G401 (cell line): ENCODE measurements around the gene TMEM273. TPM values are rescaled to one million over a fixed set of nuclear protein-coding genes. Genes with fewer than 3 reads are reported as not detected.

ENCODE experiments used
- DNase-seq: peaks from one replicate; pipeline ENCODE4 v3.0.0-alpha.2; 2015; ENCODE audit warnings: low spot score
- in situ Hi-C: cut with HindIII; loops from 2 replicates; pipeline ENCODE4 v1.10.0; 2016; ENCODE audit warnings: low sequenced_read_pairs, mixed read lengths
- total RNA-seq: library from RNA; depleted of rRNA; stranded (reverse); fragments of >200 nt; shearing (Covaris generic); gene quantifications from 2 replicates; pipeline ENCODE4 v1.2.3, GENCODE V29; 2014

TMEM273 gene
- total RNA-seq, 1 experiment from 2014 or later, result not detected

GRCh38 chr10:49178489-49179471, 9.4 kb downstream of the TMEM273 start:
- DNase-seq, result no peak
- in situ Hi-C loops, result no loop called here

GRCh38 chr10:49177391-49178355, 10.5 kb downstream of the TMEM273 start:
- no peak for DNase-seq
- in situ Hi-C loops, result no loop called here

- in situ Hi-C loops, result no loop called here
Observed at GRCh38 chr10:49176310-49177268, 11.6 kb downstream of the TMEM273 start.

GRCh38 chr10:49175587-49176309, 12.4 kb downstream of the TMEM273 start:
- in situ Hi-C loops, result no loop called here
- DNase-seq, result no peak

More at GRCh38 chr10:49176310-49177268, 11.6 kb downstream of the TMEM273 start:
- no peak for DNase-seq

GRCh38 chr10:49174926-49175500, 13.2 kb downstream of the TMEM273 start:
- in situ Hi-C loops, result no loop called here
- DNase-seq, result no peak

GRCh38 chr10:49174261-49174925, 13.8 kb downstream of the TMEM273 start:
- in situ Hi-C loops, result no loop called here
- DNase-seq, result no peak

- in situ Hi-C loops, result no loop called here
- DNase-seq, result no peak
Observed at GRCh38 chr10:49173853-49174252, 14.3 kb downstream of the TMEM273 start.

- no peak for DNase-seq
- in situ Hi-C loops, result no loop called here
Observed at GRCh38 chr10:49173201-49173772, 14.9 kb downstream of the TMEM273 start.

- in situ Hi-C loops, result no loop called here
- DNase-seq, result no peak
Observed at GRCh38 chr10:49172777-49173132, 15.4 kb downstream of the TMEM273 start.

- DNase-seq, result no peak
- in situ Hi-C loops, result no loop called here
Observed at GRCh38 chr10:49172061-49172776, 16.0 kb downstream of the TMEM273 start.

- DNase-seq, result no peak
- in situ Hi-C loops, result no loop called here
Observed at GRCh38 chr10:49171326-49172060, 16.7 kb downstream of the TMEM273 start.

- DNase-seq, result no peak
- in situ Hi-C loops, result no loop called here
Observed at GRCh38 chr10:49170632-49171325, 17.4 kb downstream of the TMEM273 start.

- in situ Hi-C loops, result no loop called here
- DNase-seq, result no peak
Observed at GRCh38 chr10:49169776-49170175, 18.4 kb downstream of the TMEM273 start.

GRCh38 chr10:49168831-49169500, 19.2 kb downstream of the TMEM273 start:
- DNase-seq, result no peak
- in situ Hi-C loops, result no loop called here

- in situ Hi-C loops, result no loop called here
- no peak for DNase-seq
Observed at GRCh38 chr10:49168171-49168540, 20.0 kb downstream of the TMEM273 start.
